GM19025 (cell line): ENCODE data around the gene RAB24.
"Not testable (repeated sequence)": the region's sequence is repeated elsewhere in the genome, so short reads cannot be mapped to it uniquely, and the experiment has no call there.

Experiments
- ATAC-seq: cut with Tn5 transposase; IDR thresholded peaks from one replicate; pipeline ENCODE4 v1.9.1; 2021; ENCODE audit warnings: mild to moderate bottlenecking, low read depth, moderate library complexity; ENCODE audit not compliant: unreplicated experiment

The RAB24 gene

DNA sequence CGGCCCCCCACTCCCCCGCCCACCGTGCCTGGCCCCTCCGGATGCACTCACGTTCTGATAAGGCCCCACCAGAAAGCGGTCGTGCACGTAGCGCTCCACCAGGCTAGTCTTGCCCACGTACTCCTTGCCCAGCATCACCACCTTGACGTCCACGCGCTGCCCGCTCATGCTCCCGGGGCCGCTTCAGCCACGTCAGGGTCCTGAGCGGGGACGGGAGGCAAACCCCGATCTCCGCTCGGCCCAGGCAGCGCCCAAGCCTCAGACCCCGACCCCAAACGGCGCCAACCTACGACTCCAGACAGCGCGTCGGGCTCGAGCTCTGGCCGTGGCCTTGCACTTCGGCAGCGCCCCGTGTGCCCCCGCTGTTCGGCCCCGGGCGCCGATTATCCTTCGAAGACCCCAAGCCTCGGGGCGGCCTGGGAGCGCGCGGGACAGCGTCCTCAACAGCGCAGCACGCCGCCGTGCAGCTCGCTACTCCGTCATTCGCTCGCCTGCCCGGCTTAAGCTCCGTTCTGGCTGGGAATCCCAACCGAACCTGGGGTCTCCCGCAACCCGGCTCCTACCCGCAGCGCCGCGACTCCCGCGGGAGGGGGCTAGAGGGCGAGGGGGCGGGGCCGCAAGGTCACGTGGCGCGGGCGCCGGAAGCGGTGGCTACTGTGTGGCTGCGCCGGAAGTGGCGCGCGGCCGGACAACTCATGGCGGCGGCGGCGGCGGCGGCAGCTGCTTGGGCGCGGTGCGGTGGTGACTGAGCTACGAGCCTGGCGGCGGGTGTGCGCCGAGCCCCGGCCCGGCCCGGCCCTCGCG is at the start of gene RAB24, which contains the start of gene PRELID1:
Gene RAB24 (minus strand): TSS at position 599 of the 804 bp plus-strand sequence. CDS start 431 bp downstream, at position 168.
Gene PRELID1 (plus strand): TSS at position 679 of the 804 bp plus-strand sequence. CDS start 187 bp downstream, outside the sequence.
- ATAC-seq, result peak; percentile 57

DNA sequence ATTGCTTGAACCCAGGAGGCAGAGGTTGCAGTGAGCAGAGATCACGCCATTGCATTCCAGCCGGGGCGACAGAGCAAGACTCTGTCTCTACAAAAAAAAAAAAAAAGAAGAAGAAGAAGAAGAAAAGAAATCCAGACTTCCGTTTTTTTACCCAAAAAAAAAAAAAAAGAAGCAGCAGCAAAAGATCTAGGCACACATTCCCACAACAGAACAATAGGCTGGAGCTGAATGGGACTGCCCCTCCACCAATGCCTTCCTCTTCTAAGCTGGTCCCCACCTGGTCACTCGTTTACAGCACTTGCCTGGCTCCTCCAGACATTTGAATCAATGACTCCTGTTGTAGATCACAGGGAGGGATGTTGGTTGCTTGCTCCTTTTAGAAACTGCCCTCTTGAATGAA is 49.6 kb upstream of the RAB24 start:
- ATAC-seq, result no peak

DNA sequence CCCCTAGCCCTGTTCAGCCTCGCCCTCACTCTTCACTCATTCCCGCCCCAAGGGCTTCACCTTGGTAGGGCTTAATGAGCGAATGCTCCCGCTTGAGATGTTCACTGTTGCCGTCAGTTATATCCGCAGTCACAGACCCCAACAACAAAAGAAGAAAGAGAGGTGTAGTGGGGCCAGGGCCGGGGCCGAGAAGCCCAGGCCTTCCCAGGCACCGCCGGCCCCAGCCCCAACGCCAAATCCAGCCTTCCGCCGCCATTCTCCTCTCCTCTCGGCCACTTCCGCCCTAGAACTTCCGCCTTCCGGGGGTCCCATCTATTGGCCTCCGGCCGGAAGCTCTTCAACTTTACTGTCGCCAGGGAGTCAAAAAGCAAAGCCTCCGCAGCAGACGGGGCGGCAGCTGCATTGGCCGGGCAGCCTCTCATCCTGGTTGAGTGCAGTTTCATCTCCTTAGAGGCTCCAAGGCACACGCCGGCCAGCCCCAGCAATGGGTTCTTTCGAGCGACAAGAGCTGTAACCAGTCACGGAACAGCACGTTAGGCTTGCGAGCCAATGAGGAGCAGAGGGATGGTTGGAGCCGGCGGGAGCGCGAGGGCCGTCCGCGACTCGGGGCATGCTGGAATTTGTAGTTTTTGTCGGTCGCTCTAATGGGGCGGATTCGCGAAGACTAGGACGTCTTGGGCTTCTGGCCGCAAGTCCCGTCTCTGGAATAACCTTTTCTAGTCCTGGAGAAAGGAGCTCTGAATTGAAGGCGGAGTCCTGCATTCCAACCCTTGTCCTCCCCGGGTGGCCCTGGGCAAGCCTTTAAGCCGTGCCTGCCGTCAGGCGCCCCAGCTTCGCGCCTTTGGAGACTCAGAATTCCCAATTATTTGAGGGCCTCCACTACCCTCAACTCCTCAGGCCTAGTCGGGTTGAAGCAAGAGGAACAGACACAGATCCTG is 48.1 kb upstream of the RAB24 start, which contains the start of gene LMAN2:
Gene LMAN2 (minus strand): TSS at position 277 of the 938 bp plus-strand sequence. CDS start 21 bp downstream, at position 256.
- peak; percentile 91 for ATAC-seq

GRCh38 chr5:177350776-177351391 is 47.4 kb upstream of the RAB24 start:
- ATAC-seq, result no peak

DNA sequence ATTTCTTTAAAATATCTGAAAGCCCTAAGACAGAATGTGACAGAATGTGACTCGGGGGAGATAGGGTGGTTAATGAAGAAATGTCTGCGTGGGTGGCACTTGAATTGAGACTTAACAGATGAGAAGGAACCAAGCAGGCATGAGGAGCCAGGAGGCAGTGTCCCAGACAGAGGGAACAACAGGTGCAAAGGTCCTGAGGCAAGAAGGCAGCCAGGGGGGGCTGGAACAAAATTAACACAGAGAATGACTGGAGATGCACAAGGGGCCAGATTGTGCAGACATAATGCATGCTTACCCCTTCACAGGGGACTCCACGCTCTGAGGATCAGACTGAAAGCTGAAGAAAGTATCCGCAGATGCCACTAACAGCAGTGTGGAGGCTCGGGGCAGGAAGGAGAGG is 46.2 kb upstream of the RAB24 start:
- no peak for ATAC-seq

- ATAC-seq, result no peak
Measured at GRCh38 chr5:177349362-177349647, 45.8 kb upstream of the RAB24 start.

DNA sequence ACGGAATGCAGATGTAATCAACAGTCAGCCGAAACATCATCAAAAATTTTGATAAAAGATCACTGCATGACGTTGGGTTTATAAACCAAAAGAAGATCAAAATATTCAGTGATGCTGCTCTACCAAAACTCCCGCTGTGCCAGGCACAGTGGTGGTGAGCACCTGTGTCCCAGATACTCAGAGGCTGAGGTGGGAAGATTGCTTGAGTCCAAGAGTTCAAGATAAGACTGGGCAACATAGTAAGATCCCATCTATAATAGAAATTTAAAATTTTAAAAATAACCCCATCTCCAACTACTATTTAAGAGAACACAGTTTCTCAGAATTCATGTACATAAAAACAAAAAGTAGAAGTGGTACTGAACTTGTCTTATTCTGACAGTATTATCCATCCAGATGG is 44.2 kb upstream of the RAB24 start:
- no peak for ATAC-seq

- no peak for ATAC-seq
Measured at GRCh38 chr5:177346820-177347219, 43.3 kb upstream of the RAB24 start.

DNA sequence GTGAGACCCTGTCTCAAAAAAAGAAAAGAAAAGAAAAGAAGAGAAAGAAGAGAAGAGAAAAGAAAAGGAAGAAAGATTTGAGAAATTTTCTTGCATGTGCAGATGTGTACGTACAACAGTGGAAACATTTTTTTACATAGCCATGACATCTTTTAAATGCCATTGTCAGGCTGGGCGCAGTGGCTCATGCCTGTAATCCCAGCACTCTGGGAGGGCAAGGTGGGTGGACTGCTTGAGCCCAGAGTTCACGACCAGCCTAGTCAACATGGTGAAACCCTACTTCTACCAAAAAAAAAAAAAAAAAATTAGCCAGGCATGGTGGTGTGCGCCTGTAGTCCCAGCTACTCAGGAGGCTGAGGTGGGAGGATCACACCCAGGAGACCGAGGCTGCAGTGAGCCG is 41.4 kb upstream of the RAB24 start:
- no peak for ATAC-seq

DNA sequence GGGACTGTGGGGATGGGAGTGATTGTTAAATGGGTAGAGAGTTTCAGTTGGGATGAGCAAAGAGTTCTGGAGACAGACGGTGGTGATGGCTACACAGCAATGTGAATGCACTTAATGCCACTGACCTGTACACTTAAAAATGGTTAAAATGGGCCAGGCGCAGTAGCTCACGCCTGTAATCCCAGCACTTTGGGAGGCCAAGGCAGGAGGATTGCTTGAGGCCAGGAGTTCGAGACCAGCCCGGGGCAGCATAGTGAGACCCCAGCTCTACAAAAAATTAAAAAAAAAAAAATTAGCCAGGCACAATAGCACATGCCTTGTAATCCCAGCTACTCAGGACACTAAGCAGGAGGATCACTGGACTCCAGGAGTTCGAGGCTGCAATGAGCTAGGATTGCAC is 40.3 kb upstream of the RAB24 start:
- ATAC-seq, result no peak

- ATAC-seq, result not testable (repeated sequence)
Measured at GRCh38 chr5:177343000-177343399, 39.5 kb upstream of the RAB24 start.

DNA sequence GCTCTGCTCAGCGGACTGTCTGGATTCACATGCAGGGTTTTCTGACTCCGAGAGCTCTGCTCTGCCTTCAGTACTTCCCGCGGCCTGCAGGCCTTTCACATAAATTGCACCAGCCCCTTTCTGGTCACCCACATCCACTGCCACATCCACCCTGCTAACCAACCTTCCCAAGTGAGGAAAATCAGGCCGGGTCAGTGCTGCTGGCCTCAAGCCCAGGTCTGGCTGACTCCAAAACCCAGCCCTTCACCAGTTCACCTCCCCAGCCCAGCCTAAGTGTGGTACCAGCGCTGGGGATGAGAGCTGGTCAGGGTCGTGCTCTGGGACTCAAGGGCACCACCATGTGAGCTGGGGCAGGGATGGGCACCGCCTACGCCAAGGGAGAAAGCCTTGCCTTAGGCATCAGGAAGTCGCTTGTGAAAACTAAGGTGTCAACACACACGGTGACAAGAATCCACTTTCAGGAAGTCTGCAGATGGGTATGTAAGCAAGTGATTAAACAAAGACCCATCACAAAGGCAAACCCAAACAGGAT is 35.7 kb upstream of the RAB24 start:
- no peak for ATAC-seq

- no peak for ATAC-seq
Measured at GRCh38 chr5:177338251-177339106, 35.0 kb upstream of the RAB24 start.

DNA sequence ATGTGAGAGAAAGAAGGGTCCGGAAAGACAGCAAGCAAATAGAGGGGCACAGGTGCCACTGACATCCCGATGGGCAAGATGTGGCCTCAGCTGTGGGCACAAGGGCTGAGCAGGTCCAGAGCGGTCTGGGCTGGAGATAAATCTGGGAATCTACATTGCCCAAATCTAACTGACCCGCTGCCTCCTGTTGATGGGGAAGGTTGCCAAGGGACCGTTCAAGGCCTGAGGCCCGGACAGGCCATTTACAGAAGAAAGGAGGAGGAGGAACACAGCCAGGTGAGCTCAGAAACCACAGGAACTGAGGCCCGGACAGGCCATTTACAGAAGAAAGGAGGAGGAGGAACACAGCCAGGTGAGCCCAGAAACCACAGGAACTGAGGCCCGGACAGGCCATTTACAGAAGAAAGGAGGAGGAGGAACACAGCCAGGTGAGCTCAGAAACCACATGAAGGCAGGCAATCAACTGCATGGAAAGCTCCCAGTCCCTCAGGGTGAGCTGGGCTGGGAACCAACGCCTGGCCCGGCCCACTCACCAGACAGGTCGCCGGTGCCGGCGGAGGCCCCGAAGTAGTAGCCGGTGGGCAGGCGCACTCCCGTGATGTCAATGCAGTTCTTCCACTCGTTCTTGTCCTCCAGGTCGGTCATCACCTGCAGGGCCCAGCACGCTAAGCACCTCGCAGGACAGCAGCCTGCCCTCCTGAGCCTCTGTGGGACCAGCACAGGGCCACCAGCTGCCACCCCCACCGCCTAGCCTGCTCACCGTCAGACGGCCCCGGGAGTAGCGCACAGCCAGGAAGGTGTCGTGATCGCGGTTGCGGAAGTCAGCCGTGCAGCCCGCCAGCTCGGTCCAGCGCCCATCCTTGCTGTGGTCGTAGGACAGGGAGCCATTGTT is 33.3 kb upstream of the RAB24 start:
- no peak for ATAC-seq

DNA sequence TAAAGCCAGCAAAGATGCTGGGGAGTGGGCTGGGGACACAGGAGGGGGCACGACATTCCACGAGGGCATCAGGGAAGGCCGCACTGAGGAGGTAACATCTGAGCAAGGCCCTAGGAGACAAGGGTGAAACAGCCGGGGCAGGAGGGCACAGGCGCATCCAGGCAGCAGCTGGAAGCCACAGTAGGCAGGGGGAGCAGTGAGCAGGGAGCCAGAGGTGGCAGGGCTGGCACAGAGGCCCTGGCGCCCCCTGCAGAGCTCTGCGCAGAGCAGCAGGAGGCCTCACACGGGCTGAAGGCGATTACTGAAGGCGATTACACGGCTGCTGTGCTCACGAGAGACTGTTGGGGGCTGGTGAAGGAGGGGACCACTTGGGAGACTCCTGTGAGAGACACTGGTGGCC is 32.6 kb upstream of the RAB24 start:
- no peak for ATAC-seq

GRCh38 chr5:177335701-177336065 is 32.2 kb upstream of the RAB24 start:
- ATAC-seq, result no peak

GRCh38 chr5:177334781-177335700 is 31.5 kb upstream of the RAB24 start:
- ATAC-seq, result no peak

DNA sequence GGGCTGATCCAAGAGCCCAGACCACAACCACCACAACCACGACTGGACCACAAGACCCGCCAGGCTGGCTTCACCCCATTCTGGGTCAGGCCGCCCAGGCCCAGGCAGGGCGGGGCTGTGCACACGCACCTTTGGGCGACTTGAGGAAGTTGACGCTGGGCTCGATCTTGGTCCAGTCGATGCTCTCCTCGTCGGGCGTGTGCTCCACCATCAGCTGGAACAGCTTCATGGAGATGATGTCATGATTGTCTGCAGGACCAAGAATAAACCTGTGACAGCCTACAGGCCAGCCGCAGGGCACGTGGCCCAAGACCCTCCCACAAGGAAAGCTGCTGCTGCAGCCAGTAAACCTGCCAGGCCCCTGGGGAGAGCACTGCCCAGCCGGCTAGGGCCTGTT is 30.6 kb upstream of the RAB24 start:
- no peak for ATAC-seq
